ENCODE measurements around the gene WDR36.
"Not testable (repeated sequence)": the region's sequence is repeated elsewhere in the genome, so short reads cannot be mapped to it uniquely, and the experiment has no call there.

The WDR36 gene

GRCh38 chr5:111141471-111141870 lies 49.3 kb downstream of the WDR36 start:
- not testable (repeated sequence) for DNase-seq

- DNase-seq = no peak
Observed at GRCh38 chr5:111142932-111143331, 50.8 kb downstream of the WDR36 start.

- no peak for DNase-seq
Observed at GRCh38 chr5:111143910-111144309, 51.8 kb downstream of the WDR36 start.

GRCh38 chr5:111144352-111144930 lies 52.3 kb downstream of the WDR36 start:
- DNase-seq = no peak

GRCh38 chr5:111146053-111146452 lies 53.9 kb downstream of the WDR36 start:
- DNase-seq = no peak

- DNase-seq = no peak
Observed at GRCh38 chr5:111147502-111147901, 55.4 kb downstream of the WDR36 start.

- DNase-seq = no peak
Observed at GRCh38 chr5:111151998-111152397, 59.9 kb downstream of the WDR36 start.

- no peak for DNase-seq
Observed at GRCh38 chr5:111153483-111153882, 61.3 kb downstream of the WDR36 start.

- no peak for DNase-seq
Observed at GRCh38 chr5:111153945-111154344, 61.8 kb downstream of the WDR36 start.

- DNase-seq = peak; percentile 78
Observed at GRCh38 chr5:111158105-111158744, 66.1 kb downstream of the WDR36 start.

GRCh38 chr5:111159845-111160244 lies 67.7 kb downstream of the WDR36 start:
- no peak for DNase-seq

GRCh38 chr5:111163000-111163399 lies 70.9 kb downstream of the WDR36 start:
- DNase-seq = no peak

- DNase-seq = no peak
Observed at GRCh38 chr5:111165058-111165457, 72.9 kb downstream of the WDR36 start.

GRCh38 chr5:111167551-111167950 lies 75.4 kb downstream of the WDR36 start:
- no peak for DNase-seq

- no peak for DNase-seq
Observed at GRCh38 chr5:111168608-111169007, 76.5 kb downstream of the WDR36 start.

GRCh38 chr5:111169269-111169668 lies 77.1 kb downstream of the WDR36 start:
- DNase-seq = no peak

GRCh38 chr5:111170279-111170678 lies 78.1 kb downstream of the WDR36 start:
- DNase-seq = no peak

GRCh38 chr5:111172504-111172903 lies 80.4 kb downstream of the WDR36 start:
- no peak for DNase-seq

- DNase-seq = no peak
Observed at GRCh38 chr5:111173476-111173875, 81.3 kb downstream of the WDR36 start.
